ENCODE data around the gene EXOC6B. TPM values are rescaled to one million over a fixed set of nuclear protein-coding genes. Genes with fewer than 3 reads are reported as not detected.
A peak's percentile ranks its signal among the peaks of the same experiment; 100 is the strongest.

Gene EXOC6B
- total RNA-seq, 1 experiment from 2014 or later: 18.5 TPM

DNA sequence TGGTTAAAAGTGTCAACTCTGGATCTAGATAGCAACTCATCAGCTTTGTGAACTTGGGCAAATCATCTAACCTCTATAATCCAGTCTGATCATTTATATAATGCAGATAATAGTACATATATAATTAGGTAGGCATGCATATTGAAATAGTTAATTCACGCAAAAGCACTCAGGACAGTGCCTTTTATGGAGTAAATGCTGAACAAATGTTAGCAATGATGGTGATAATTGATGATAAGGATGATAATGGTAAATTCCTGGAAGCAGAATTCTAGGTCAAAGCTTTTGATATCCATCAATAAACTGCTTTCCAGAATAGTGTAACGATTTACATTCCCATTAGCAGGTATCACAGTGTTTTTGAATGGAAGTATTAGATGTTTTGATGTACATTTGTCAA, 618.5 kb downstream of the EXOC6B start:
- in situ Hi-C loops (cut with HindIII; ENCODE audit: low pct_unique_long_range_greater_than_20kb, low sequenced_read_pairs): no loop called here
- no peak for DNase-seq (ENCODE audit: low read depth)

DNA sequence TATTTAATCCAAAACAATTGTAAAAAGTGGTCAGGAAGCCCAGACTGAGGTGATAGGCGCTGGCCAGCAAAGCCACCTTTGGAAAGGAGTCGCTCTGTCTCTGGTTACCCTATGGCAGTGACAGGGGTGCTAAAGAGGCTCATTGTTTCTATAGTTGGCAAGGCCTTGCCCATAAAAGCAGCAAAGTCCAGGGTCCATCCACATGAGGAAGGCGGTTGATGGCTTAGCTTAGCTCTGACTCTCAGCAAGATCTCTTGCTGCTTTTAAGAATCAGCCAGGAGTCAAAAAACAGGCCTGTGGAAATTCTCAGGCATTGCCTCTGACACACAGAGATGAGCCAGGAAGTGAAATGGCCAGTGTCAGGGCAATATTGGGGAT, 620.3 kb downstream of the EXOC6B start:
- in situ Hi-C loops (cut with HindIII; ENCODE audit: low pct_unique_long_range_greater_than_20kb, low sequenced_read_pairs): no loop called here
- DNase-seq (ENCODE audit: low read depth): no peak

DNA sequence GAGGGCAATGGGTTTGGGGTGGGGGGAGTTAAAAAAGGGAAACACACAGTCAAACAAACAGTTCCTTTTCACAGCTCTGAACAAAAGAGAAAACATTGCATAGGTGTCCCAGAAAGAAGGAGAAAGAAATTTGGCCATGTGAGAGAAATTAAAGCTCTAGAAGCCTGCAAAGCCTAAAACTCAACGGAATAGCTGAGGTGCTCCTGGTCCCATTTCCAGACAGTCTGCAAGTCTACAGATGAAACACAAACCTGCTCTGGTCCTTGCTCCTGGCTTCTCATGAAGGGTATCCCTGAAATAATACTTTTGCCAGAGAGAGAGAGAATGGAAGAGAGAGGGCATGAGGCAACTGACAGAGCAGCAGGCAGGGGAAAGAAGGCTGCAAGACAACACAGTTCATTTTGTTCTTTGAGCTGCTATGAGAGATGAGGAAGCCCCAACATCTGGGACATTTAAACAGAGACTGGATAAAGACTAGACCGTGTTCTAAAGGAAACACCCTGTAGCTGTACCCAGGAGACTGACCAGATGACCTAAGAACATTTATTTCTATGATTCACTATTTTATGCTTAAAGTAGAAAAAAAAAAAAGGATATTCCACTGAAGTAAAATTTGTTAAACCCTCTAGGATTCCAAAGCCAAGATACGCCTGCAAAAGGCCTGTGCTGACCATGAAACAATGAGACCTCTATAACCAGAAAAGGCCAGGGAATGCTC, 620.9 kb downstream of the EXOC6B start:
- in situ Hi-C loops (cut with HindIII; ENCODE audit: low pct_unique_long_range_greater_than_20kb, low sequenced_read_pairs): no loop called here
- no peak for DNase-seq (ENCODE audit: low read depth)

DNA sequence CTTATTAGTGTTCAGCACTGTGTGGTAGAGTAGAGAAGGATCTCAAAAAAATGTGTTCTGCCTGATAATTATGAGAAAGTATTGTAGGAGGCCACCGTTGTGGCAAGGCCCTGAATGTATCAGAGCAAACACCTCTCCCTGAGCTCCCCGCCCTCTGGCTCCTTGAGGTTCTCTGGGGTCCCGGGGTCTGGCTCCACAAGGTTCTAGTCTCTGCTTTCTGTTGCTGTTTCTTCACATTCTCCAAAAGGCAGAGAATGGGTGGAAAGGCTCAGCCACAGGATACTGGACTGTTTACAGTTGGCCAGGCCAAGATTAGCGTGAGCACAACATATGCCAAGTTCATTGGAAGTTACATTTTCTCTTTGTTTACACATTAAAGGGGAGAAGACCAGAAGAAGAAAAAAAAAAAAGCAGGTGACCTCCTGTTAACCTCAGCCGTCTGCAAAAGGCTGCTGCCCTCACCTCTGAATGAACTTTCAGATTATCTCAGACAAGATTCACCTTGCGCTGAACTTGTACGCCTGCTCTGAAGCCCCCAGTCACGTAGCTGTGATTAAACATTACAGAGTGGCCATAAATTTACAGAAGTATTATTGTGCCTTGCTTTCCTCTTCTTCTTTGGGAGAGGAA, 621.6 kb downstream of the EXOC6B start:
- peak; percentile 82 for DNase-seq (ENCODE audit: low read depth)
- in situ Hi-C loops (cut with HindIII; ENCODE audit: low pct_unique_long_range_greater_than_20kb, low sequenced_read_pairs): no loop called here

DNA sequence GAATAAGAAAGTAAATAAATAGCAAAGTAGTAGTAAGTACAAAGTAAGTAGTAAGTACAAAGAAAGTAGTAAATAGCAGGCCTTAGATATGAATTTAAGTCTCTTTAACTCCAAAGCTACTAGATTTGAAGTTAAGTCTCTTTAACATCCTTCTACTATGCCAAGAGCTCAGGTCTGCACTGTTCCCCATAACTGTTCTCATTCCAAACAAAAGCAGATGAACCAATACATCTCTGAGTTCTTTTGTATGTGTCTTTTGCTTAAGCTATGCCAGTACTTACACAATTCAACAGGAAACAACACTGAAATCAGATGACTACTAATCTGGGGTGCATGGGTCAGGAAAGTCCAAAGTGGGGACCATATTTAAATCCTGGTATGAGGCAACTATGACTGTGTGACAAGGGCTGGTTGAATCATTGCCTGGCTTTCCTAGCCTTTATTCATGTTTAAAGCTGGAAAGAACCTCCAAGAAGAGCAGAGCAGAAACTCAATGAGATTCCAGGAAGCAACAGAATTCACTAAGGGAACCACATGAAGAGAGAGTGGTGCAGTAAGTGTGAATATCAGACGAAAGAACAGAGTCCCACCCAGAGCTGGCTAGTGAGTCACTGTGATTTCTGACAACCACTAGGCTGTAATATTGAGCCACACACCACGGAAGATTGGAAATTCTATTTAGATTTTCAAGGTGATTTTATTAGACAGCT, 627.1 kb downstream of the EXOC6B start:
- DNase-seq (ENCODE audit: low read depth): peak; percentile 30
- in situ Hi-C loops (cut with HindIII; ENCODE audit: low pct_unique_long_range_greater_than_20kb, low sequenced_read_pairs): no loop called here

DNA sequence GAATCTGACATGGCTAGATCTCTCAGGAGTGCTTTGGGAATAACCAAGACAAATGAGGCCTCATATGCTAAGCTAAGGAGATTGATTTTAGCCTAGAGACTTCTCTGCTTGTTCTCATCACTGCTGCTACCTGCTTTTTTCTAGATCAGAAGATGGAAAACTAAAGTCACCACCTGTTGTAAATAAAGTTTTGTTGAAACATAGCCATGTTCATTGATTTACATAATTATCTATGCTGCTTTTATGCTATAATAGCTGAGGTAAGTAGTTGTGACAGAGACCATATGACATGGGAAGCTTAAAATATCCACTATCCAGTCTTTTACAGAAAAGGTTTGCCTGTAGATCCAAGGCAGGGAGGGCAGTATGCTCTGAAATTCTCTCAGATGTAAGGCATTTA, 632.1 kb downstream of the EXOC6B start:
- DNase-seq (ENCODE audit: low read depth): no peak
- in situ Hi-C loops (cut with HindIII; ENCODE audit: low pct_unique_long_range_greater_than_20kb, low sequenced_read_pairs): no loop called here

DNA sequence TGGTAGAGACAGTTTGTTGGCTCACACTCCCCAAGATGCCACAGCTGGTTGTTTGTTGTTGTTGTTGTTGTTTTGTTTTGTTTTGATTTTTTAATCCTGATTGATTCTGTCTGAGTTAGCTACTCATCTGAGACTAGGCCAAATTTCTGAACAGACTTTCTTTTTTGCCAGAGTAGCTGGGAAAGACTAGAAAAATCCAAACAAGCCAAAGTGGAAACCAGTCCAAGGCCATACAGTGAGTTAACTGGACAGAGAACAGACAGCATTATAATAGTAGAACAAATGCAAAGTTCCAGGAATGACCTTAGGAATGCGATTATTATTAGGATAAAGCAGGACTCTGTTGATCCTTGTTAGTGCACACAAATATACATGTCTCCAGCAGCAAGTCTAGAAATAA, 634.4 kb downstream of the EXOC6B start:
- in situ Hi-C loops (cut with HindIII; ENCODE audit: low pct_unique_long_range_greater_than_20kb, low sequenced_read_pairs): no loop called here

DNA sequence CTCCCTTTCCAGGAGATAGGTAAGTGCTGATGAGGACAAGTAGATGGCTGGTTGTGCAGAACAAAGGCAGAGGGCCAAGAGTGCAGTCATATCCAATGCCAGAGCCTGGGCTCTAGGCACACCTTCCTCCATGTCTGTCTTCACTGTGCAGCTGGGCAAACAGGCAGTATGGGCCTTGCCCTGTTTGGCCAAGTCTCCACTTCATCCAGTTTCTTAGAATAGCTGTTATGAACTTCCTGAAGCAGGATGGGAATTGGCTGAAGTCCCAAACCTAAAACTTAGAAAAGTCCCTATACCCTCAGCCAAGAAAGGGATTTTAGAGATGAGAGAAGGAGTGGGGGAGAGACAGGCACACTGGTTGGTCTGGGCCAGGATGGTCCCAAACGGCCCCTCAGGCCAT, 640.6 kb downstream of the EXOC6B start:
- in situ Hi-C loops (cut with HindIII; ENCODE audit: low pct_unique_long_range_greater_than_20kb, low sequenced_read_pairs): no loop called here
- no peak for DNase-seq (ENCODE audit: low read depth)

More for the DNA sequence above, 634.4 kb downstream of the EXOC6B start:
- DNase-seq (ENCODE audit: low read depth): no peak

DNA sequence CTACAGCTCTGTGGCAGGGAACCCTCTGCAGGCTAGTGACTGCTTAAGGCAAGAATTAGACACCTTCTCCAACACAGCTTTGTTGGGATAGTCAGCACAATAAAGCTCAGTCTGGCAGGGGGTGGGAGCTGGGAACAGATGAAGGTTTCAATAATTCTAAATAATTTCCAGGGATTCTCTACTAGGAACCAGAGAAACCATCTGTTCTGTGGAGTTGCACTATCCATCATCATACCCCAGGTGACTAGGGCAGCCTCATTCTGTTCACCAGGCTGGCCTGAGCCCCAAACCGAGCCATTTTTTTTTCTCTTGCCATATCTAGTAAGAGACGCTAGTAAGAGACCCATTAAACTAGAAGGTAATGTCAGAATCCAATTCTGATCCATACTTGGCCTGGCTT, 642.4 kb downstream of the EXOC6B start:
- in situ Hi-C loops (cut with HindIII; ENCODE audit: low pct_unique_long_range_greater_than_20kb, low sequenced_read_pairs): no loop called here
- DNase-seq (ENCODE audit: low read depth): no peak

DNA sequence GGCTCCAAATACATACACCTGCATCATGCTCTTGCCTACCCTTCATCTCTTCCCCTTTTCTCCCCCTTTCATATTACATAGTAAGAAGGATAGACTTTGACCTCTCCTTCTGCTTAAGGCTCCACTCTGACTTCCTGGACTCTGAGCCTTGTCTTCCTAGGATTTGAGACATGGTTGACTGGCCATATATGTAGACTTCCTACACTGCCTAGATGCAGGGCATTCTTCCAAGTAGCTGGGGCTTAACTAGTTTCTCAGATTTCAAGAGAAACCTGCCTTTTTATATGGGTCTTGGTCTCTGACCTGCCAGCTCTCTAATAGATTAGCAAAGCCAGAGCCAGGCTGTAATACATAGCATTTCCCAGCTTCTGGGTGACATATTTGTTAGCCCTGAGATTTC, 642.8 kb downstream of the EXOC6B start:
- in situ Hi-C loops (cut with HindIII; ENCODE audit: low pct_unique_long_range_greater_than_20kb, low sequenced_read_pairs): no loop called here

DNA sequence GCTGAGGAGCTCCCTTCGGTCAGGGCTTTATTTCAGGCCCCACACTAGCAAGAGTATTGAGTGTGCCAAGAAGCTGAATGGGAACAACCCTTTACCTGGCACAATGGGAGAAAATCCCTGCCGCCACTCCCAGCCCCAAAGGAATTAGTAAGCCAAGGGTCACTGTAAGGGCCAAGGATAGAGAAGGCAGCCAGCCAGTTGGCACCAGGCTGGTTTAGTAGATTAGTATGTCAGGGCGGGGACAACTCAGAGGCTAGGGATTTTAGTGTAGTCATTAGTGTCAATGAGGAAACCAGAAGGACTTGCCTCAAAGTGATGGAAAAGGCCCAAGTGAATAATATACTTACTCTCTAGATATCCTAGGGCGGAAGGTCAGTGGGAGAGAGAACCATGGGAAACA, 643.3 kb downstream of the EXOC6B start:
- DNase-seq (ENCODE audit: low read depth): no peak

More for the DNA sequence above, 642.8 kb downstream of the EXOC6B start:
- DNase-seq (ENCODE audit: low read depth): no peak

DNA sequence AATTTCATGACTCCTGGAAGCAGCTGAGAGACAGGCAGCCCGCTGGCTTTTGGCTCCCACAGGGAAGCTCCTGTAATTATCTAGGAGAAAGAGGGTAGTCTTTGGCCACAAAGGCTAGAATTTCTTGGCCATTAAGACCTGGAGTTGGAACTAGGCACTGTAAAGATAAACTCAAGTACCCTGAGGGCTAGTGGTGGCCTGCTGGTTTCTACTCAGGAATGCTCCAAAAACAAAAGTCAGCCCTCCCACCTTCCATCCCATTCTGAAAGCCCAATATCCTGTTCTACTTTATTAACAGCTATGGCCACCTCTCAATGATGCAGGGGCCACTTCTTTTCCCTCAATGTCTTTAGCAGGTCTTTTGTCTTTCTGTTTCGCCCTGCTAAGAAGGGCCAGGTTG, 644.2 kb downstream of the EXOC6B start:
- DNase-seq (ENCODE audit: low read depth): no peak
- in situ Hi-C loops (cut with HindIII; ENCODE audit: low pct_unique_long_range_greater_than_20kb, low sequenced_read_pairs): no loop called here

More for the DNA sequence above, 643.3 kb downstream of the EXOC6B start:
- in situ Hi-C loops (cut with HindIII; ENCODE audit: low pct_unique_long_range_greater_than_20kb, low sequenced_read_pairs): no loop called here

DNA sequence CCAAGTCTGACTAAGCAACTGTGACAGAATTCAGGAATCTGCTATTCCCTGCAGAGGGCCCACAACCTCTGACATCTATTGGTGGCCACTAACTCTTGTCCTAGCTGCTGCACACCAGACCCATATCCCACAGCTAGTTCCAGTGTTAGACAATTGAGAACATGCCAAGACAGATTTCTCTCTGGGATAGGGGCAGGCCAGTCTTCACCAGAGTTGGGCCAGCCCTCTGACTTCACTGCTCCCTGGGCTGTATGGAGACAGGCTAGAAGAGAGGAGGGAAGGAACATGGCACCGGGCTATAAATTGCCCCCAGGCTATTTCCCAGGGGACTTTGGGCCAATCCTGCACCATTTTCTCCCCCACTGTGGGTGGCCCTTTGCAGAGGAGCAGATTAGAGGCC, 645.5 kb downstream of the EXOC6B start:
- in situ Hi-C loops (cut with HindIII; ENCODE audit: low pct_unique_long_range_greater_than_20kb, low sequenced_read_pairs): no loop called here
- DNase-seq (ENCODE audit: low read depth): no peak

DNA sequence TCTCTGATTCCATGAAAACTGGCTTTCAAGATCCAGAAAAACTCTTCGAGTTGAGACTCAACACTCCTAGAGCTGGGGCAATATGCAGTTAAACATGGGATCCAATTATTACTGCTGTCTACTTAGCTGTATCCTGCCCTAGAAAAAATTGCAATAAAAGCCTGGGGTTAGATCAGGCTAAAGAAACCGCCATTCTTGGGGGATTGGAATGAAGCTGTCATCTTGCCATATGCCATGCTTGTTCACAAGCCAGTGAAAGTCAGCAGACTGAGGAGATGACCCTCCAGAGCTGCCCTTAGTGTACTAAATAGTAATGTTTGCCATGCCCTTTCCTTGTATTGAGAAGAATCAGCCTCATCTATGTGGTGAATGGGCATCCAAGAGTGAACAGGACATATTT, 647.3 kb downstream of the EXOC6B start:
- in situ Hi-C loops (cut with HindIII; ENCODE audit: low pct_unique_long_range_greater_than_20kb, low sequenced_read_pairs): no loop called here
- DNase-seq (ENCODE audit: low read depth): no peak

DNA sequence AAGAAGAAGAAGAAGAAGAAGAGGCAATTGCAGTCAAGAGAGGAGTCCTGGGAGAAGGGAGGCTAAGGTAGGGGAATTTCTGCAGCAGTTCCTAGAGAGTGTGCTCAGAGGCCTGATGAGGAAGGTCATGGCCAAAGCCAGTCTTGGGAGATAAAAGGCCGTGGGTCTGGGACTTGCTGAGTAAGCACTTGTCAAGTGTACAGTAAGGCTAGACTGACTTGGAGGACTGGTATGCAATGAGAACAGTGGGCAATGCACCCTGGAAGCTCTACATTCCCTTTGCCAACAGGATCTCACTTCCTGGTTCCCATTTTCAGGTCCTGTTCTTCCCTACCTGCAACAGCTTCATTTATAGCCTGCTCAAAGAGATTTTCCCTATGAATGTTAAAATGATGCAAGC, 649.6 kb downstream of the EXOC6B start:
- in situ Hi-C loops (cut with HindIII; ENCODE audit: low pct_unique_long_range_greater_than_20kb, low sequenced_read_pairs): no loop called here
- no peak for DNase-seq (ENCODE audit: low read depth)

DNA sequence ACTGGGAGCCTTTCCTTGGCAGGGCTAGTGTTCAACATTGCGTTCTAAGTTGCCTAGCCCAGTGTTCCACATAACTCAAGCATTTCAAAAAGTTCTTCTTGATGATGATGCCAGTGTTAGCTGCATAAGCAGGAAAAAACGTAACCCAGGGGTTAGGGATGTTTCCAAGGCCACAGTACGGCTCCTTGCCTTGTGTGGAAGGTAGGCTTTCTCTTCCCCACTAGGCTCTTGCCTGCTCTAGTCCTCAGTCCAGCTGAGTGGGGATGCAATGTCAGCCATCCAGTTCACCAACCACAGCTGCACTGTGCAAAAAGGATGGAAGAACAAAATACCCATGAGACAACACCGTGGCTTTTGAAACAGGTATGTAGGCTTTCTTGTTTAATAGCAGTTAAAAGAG, 650.2 kb downstream of the EXOC6B start:
- no peak for DNase-seq (ENCODE audit: low read depth)
- in situ Hi-C loops (cut with HindIII; ENCODE audit: low pct_unique_long_range_greater_than_20kb, low sequenced_read_pairs): no loop called here

DNA sequence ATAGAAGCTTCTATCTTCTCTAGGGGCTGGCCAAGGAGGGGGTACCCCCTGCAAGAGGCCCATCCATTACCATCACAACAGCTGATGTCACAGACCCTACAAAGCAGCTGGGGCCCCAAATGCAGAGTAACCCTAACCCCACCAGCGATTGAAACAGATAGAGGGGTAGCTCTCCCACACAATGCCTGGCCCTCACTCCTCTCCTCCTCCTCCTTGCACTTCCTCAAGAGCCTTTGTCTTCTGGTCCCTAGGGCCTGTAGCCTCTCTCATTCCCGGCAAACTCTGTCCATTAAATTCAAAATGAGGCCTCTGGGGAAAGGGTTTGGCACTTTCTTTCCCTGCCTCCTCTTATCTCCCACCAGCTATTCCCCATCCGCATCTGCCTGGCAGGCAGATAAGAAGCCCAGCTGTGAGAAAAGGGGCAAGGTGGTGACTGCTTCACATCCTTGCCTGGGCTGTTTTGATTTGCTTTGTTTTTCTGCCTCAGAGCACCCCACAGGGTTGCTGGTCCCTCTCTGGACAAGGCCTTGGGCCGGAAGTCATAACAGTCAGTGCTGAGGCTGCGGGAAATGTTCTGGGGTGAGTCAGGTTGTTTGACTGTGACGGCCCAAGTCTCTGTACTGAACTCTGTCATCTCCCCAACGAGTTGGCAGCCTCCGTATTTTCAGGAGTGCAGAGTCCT, 652.1 kb downstream of the EXOC6B start:
- no peak for DNase-seq (ENCODE audit: low read depth)
- in situ Hi-C loops (cut with HindIII; ENCODE audit: low pct_unique_long_range_greater_than_20kb, low sequenced_read_pairs): no loop called here

DNA sequence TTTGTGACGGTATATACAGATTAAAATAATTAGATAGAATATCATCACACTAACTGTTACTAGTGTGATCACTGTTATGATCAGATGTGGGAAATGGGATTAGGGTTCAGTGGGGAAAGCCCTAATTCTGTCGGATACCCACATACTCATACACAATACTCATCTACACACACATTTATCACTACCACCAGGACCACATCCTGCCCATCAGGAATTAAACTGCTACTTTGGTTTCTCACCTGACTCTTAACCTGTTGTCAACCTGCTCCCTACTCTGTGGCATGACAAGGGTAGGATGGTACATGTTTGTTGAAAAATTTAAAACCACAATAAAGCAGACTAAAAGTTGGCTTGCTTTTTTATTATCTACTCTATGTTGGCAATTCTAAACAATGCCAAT, 653.4 kb downstream of the EXOC6B start:
- DNase-seq (ENCODE audit: low read depth): no peak
- in situ Hi-C loops (cut with HindIII; ENCODE audit: low pct_unique_long_range_greater_than_20kb, low sequenced_read_pairs): no loop called here

DNA sequence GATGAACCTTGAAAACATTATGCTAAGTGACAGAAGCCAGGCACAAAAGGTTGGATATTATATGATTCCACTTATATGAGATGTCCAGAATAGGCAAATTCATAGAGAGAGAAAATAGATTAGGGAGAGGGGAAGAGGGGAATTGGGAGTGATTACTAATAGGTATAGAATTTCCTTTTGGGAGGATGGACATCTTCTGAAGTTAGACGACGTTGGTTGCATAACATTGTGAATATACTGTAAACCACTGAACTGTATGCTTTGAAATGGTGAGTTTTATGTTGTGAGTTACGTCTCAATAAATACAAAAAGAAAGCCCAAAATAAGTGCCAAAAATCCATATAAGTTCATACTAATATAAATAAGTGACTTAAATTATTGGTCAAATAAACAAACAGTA, 659.6 kb downstream of the EXOC6B start:
- in situ Hi-C loops (cut with HindIII; ENCODE audit: low pct_unique_long_range_greater_than_20kb, low sequenced_read_pairs): no loop called here
- DNase-seq (ENCODE audit: low read depth): no peak

All from Caki2 (cell line).